HUES6 (cell line): ENCODE results near the gene MORF4L1.
"Not testable (repeated sequence)": the region's sequence is repeated elsewhere in the genome, so short reads cannot be mapped to it uniquely, and the experiment has no call there.

ENCODE experiments used
- H3K27ac ChIP-seq: 2 replicates; pipeline ENCODE4 v1.7.0; 2013; ENCODE audit warnings: low read depth, mild to moderate bottlenecking, low read length, inconsistent platforms
- H3K27me3 ChIP-seq: 2 replicates; pipeline ENCODE4 v1.6.1; 2013; ENCODE audit warnings: low read length; ENCODE audit not compliant: control insufficient read depth, insufficient read depth
- H3K36me3 ChIP-seq: 2 replicates; pipeline ENCODE4 v1.6.1; 2013; ENCODE audit warnings: low read length; ENCODE audit not compliant: control insufficient read depth, insufficient read depth
- H3K4me1 ChIP-seq: 2 replicates; pipeline ENCODE4 v1.6.1; 2013; ENCODE audit warnings: low read length; ENCODE audit not compliant: control insufficient read depth, insufficient read depth
- H3K4me3 ChIP-seq: 2 replicates; pipeline ENCODE4 v1.5.1; 2013; ENCODE audit warnings: low read depth, low read length
- H3K9ac ChIP-seq: one replicate; pipeline ENCODE4 v1.6.1; 2013; ENCODE audit warnings: mild to moderate bottlenecking, low read length
- H3K9me3 ChIP-seq: 2 replicates; pipeline ENCODE4 v1.6.1; 2013; ENCODE audit warnings: low read depth, low read length; ENCODE audit not compliant: control insufficient read depth, insufficient read depth

The MORF4L1 gene

DNA sequence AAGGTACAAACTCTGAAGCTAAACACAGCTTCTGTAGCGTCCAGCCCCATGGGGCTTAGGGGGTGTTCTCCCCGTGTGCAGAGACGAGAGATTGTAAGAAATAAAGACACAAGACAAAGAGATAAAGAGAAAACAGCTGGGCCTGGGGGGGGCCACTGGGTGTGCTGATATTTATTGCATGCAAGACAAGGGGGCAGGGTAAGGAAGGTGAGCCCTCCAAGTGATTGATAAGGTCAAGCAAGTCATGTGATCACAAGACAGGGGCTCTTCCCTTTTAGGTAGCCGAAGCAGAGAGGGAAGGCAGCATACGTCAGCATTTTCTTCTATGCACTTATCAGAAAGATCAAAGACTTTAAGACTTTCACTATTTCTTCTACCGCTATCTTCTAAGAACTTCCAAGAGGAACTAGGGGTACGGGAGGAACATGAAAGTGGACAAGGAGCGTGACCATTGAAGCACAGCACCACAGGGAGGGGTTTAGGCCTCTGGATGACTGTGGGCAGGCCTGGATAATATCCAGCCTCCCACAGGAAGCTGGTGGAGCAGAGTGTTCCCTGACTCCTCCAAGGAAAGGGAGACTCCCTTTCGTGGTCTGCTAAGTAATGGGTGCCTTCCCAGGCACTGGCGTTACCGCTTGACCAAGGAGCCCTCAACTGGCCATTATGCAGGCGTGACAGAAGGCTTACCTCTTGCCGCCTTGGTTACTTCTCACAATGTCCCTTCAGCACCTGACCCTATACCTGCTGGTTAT lies 29.8 kb downstream of the MORF4L1 start:
- H3K4me3 ChIP-seq, H3K9ac ChIP-seq, H3K4me1 ChIP-seq, H3K27me3 ChIP-seq, H3K27ac ChIP-seq, H3K9me3 ChIP-seq: not testable (repeated sequence)
- peaks cover 94% of the 10 kb centered on the region for H3K36me3 ChIP-seq

DNA sequence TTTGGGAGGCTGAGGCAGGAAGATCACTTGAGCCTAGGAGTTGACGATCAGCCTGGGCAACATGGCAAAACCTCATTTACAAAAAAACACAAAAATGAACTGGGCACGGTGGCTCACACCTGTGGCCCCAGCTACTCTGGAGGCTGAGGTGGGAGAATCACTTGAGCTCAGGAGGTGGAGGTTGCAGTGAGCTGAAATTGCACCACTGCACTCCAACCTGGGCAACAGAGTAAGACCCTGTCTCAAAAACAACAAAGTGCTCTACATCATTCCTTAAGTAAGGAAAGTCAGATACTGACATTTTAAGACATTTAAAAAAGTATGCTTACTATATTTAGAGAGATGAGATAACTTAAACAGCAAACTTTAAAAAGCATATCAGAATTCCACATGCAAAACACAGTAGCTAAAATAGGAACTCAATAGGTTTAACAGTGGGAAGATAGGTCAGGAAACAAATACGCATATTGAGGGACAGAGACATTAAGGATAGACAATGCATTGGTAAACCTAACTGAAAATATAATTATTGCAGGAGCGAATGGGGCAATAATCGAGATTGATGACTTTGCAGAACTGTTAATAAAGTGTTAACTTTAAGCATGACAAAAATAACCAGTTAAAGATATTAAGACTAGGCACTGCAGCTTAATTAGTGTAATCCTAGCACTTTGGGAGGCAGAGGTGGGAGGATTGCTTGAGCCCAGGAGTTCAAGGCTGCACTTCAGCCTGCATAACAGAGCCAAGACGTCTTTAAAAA lies 32.1 kb downstream of the MORF4L1 start:
- Histone ChIP-seq H3K27me3 (no peaks in the 10 kb centered on the region), H3K9ac (no peak overlapping the region), H3K9me3 (no peaks in the 10 kb centered on the region), H3K27ac (no peak overlapping the region), H3K36me3 (peaks cover 78% of the 10 kb centered on the region), H3K4me3 (no peak overlapping the region), H3K4me1 (peaks cover 5% of the 10 kb centered on the region)

- Histone ChIP-seq H3K27ac (no peak overlapping the region), H3K36me3 (peaks cover 78% of the 10 kb centered on the region)
These were observed 33.6 kb downstream of the MORF4L1 start for GRCh38 chr15:78906316-78906620.

DNA sequence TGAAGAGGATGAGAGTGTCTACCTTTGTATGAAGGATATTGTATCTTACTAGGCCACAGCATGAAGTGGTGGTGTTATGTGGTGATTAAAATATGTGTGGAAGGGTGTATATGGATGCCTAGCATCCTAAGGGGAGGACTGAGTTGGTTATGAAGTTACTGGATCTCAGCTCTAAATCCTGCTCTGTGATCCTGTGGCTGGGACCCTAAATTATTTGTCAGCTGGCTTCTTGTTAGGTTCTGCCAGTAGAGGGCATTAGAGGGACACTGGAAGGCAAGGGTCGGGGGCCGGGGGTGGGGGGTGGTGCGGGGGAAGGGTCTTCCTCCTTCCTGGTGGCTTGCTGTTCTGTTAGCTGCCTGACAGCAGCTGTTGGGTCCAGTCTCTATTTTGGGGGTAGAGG lies 34.9 kb downstream of the MORF4L1 start:
- Histone ChIP-seq H3K9ac (no peak overlapping the region), H3K4me3 (no peak overlapping the region), H3K9me3 (no peaks in the 10 kb centered on the region), H3K27me3 (no peaks in the 10 kb centered on the region), H3K36me3 (peaks cover 66% of the 10 kb centered on the region), H3K4me1 (peaks cover 8% of the 10 kb centered on the region), H3K27ac (no peak overlapping the region)

More at GRCh38 chr15:78906316-78906620, 33.6 kb downstream of the MORF4L1 start:
- H3K4me3 ChIP-seq = no peak overlapping the region
- H3K27me3 ChIP-seq = no peaks in the 10 kb centered on the region
- no peaks in the 10 kb centered on the region for H3K9me3 ChIP-seq
- no peak overlapping the region for H3K9ac ChIP-seq
- H3K4me1 ChIP-seq = peaks cover 8% of the 10 kb centered on the region

DNA sequence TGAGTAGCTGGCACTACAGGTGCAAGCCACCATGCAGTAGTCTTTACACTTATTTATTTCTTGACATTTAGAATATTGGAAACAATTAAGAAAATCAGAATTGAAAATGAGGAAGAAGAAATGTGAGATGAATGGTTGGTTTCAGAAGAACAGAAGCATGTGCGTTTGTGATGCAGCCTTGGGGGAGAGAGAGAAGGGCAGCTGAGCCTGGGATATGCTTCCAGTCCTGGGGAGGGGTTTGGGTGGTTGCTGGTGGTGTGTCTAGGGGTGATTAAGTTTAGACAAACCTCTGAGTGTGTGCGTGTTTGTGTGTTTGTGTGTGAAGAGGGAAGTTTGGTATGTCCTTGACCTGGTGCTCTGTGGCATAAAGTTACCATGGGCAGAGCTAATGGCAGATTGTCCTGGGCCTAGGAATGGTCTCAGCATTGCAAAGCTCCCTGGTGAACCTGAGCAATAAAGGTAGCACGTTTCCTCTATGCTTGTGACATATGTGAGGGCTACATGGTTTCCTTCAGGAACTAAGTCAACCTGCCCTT lies 36.5 kb downstream of the MORF4L1 start:
- H3K27ac ChIP-seq = no peak overlapping the region
- H3K27me3 ChIP-seq = no peaks in the 10 kb centered on the region
- peaks cover 8% of the 10 kb centered on the region for H3K4me1 ChIP-seq
- no peak overlapping the region for H3K4me3 ChIP-seq
- H3K36me3 ChIP-seq = peaks cover 66% of the 10 kb centered on the region
- H3K9ac ChIP-seq = no peak overlapping the region
- H3K9me3 ChIP-seq = no peaks in the 10 kb centered on the region

- no peak overlapping the region for H3K4me3 ChIP-seq
- H3K36me3 ChIP-seq = peaks cover 63% of the 10 kb centered on the region
- no peak overlapping the region for H3K27ac ChIP-seq
- no peaks in the 10 kb centered on the region for H3K27me3 ChIP-seq
- peaks cover 8% of the 10 kb centered on the region for H3K4me1 ChIP-seq
- H3K9ac ChIP-seq = no peak overlapping the region
- H3K9me3 ChIP-seq = no peaks in the 10 kb centered on the region
These were observed 37.1 kb downstream of the MORF4L1 start for GRCh38 chr15:78909791-78910228.

DNA sequence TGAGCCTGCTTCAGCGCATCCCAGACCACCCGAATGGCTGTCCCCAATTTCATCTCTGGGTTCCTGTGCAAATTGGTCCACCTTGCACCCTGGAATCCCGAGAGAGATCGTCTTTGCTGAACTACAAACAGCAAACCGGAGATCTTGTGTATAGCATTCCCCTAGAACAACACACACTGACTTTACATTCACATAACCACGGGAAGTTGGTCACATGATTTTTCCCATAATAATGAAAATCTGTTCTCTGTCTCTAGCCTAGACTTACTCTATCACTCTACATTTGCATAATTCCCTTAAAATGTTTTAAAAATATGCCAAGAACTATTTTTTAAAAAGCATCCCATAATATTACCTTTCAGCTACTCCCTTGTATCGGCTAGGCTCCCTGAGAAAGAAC lies 37.6 kb downstream of the MORF4L1 start:
- H3K9ac ChIP-seq = no peak overlapping the region
- H3K9me3 ChIP-seq = no peaks in the 10 kb centered on the region
- H3K27me3 ChIP-seq = no peaks in the 10 kb centered on the region
- H3K27ac ChIP-seq = no peak overlapping the region
- H3K36me3 ChIP-seq = peaks cover 63% of the 10 kb centered on the region
- H3K4me3 ChIP-seq = no peak overlapping the region
- peaks cover 8% of the 10 kb centered on the region for H3K4me1 ChIP-seq

DNA sequence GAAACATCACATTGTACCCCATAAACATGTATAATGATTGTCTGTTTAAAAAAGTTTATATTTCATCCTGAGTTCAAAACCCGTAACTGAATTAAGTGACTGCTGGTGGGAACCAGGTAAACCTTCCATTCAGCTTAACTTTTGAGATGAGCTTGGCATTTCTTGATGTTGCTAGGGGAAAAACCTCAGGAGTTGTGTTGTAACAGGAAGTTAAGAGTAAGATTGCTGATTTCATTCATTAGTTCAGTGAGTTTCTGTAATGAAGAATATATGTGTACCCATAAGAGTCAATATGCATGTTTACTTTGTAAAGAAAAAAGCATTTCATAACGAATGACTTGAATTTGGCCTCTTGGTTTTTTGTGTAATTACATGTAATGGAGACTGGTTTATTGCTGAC lies 39.6 kb downstream of the MORF4L1 start:
- no peak overlapping the region for H3K9ac ChIP-seq

DNA sequence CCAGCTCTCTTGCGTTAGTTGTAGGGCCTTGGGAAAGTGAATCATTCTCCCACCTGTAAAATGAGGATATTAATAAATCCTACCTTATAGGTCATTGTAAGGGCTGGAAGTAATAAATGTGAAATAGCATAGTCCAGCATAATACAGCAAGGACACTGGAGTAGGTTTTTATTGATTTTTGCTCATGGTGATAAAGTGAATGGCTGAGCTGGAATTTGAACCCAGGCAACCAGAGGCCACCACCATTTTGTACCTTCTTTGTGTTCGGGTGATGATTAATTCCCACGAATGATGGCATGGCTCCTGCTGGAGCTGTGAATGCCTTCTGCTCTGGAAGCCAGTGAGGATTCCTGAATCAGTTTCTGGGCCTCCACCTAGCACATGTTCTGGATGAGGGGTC lies 40.3 kb downstream of the MORF4L1 start:
- Histone ChIP-seq H3K4me3 (no peak overlapping the region), H3K36me3 (peaks cover 52% of the 10 kb centered on the region), H3K9me3 (no peaks in the 10 kb centered on the region), H3K4me1 (0 out of 2 replicates have a peak, but pooled peaks cover 3% of the 10 kb centered on the region), H3K9ac (no peak overlapping the region), H3K27me3 (no peaks in the 10 kb centered on the region), H3K27ac (no peak overlapping the region)

More for the DNA sequence above, 39.6 kb downstream of the MORF4L1 start:
- no peaks in the 10 kb centered on the region for H3K9me3 ChIP-seq
- no peak overlapping the region for H3K27ac ChIP-seq
- H3K4me1 ChIP-seq = peaks cover 5% of the 10 kb centered on the region
- no peaks in the 10 kb centered on the region for H3K27me3 ChIP-seq
- H3K36me3 ChIP-seq = peaks cover 52% of the 10 kb centered on the region
- no peak overlapping the region for H3K4me3 ChIP-seq

DNA sequence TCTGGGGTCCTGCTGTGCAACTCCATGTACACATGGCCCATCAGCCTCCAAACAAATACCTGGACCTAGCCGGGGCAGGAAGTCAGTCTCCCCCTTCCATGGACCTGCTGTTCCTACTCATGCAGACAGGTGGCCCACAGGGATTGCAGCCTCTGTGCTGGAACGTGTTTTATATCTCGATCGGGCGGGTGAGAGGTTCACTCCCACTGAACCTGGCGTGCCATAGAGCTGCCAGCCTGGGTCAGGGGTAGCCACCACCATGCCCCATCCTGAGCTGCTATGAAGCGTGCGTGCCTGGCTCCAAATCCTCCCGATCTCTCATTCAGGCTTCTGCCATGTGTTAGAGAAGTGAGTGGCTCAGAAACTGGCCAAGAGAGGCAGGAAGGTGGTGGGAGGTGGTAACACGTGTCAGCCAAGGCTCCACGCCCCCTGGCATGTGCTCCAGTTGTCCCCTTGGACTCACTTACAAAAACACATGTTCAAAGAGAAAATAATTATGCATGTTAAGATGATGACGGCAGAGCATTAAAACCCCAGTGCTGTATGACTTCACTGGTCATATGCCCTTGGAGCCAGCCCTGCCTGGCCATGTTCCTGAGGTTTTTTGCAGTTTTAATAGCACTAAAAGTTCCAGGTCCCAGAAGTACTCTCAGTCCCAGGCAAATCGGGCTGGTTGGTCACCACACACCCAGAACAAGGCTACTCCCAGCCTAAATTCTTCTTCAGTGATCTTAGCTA lies 41.5 kb downstream of the MORF4L1 start:
- Histone ChIP-seq H3K27ac (no peak overlapping the region), H3K4me1 (0 out of 2 replicates have a peak, but pooled peaks cover 3% of the 10 kb centered on the region), H3K27me3 (no peaks in the 10 kb centered on the region), H3K9ac (no peak overlapping the region), H3K9me3 (no peaks in the 10 kb centered on the region), H3K36me3 (peaks cover 50% of the 10 kb centered on the region), H3K4me3 (no peak overlapping the region)
